Ascending aorta (tissue), 2 donors: ENCODE measurements around the gene CFAP20. TPM values are rescaled to one million over a fixed set of nuclear protein-coding genes. Genes with fewer than 3 reads are reported as not detected.

Experiments
- DNase-seq, 2 donors: peaks; one replicate each; pipeline ENCODE4 v3.0.0-alpha.2; 2019; ENCODE audit warnings: low spot score in 2 of 2
- H3K27ac ChIP-seq, 2 donors: fragments of 200-600 bp; sonication (generic); one replicate each; pipeline ENCODE4 v1.5.1; 2016 to 2017; ENCODE audit warnings: mild to moderate bottlenecking in 1 of 2
- H3K27me3 ChIP-seq: fragments of 200-600 bp; sonication (generic); one replicate; pipeline ENCODE4 v1.5.1; 2017
- H3K36me3 ChIP-seq, 2 donors: fragments of 200-600 bp; sonication (generic); one replicate each; pipeline ENCODE4 v1.5.1; 2016
- H3K4me1 ChIP-seq, 2 donors: fragments of 200-600 bp; sonication (generic); one replicate each; pipeline ENCODE4 v1.5.1; 2016 to 2017; ENCODE audit warnings: mild to moderate bottlenecking in 1 of 2
- H3K4me3 ChIP-seq, 2 donors: fragments of 200-600 bp; sonication (generic); one replicate each; pipeline ENCODE4 v1.5.1; 2016 to 2017; ENCODE audit warnings: mild to moderate bottlenecking in 1 of 2
- H3K9me3 ChIP-seq, 2 donors: fragments of 200-600 bp; sonication (generic); one replicate each; pipeline ENCODE4 v1.5.1; 2016
- intact Hi-C: fragments of 100-400 bp; cut with DNase I; formaldehyde crosslinking; loops from one replicate; pipeline ENCODE4 v1.15.1; 2023
- total RNA-seq: library from RNA; depleted of rRNA; stranded (reverse); fragments of >200 nt; gene quantifications from one replicate; pipeline ENCODE4 v1.1.0, GENCODE V29; 2016
- TF ChIP-seq, protein P1 (sequence below), 3 experiments: fragments of 200-600 bp in 2 of 3; fragments of 450-650 bp in 1 of 3; sonication (generic) in 2 of 3; IDR thresholded peaks; one replicate each; pipeline ENCODE4 v1.5.1; 2016 to 2019; ENCODE audit warnings: antibody characterized with exemption in 3 of 3, mild to moderate bottlenecking in 1 of 3, moderate library complexity in 1 of 3

CFAP20 gene
- total RNA-seq, 1 donor from 2014 or later, result 39.1 TPM

DNA sequence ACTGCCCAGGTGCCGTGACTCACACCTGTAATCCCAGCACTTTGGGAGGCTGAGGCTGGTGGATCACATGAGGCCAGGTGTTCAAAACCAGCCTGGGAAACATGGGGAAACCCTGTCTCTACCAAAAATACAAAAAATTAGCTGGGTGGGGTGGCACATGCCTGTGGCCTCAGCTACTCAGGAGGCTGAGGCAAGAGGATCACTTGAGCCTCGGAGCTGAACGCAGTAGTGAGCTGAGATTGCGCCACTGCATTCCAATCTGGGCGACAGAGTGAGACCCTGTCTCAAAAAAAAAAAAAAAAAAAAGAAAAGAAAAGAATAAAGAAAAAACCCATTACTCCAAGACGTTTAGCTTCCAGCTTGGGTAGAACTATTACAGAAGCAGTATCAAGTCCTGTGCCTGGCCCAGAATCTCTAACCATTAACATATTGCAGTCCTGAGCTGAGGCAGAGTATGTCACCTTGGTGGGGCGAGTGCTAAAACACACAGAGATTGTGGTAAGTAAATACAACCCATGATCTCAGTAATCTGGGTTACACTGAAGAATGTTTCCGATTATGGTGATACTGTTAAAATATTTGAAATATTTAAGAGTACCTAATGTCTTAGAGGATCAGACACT, 23.2 kb upstream of the CFAP20 start:
- no peak overlapping the region for H3K27ac ChIP-seq
- peaks cover 0 to under 1% of the 10 kb centered on the region in 2 donors for H3K36me3 ChIP-seq
- H3K4me1 ChIP-seq, result no peaks in the 10 kb centered on the region
- TF ChIP-seq, protein P1, sequence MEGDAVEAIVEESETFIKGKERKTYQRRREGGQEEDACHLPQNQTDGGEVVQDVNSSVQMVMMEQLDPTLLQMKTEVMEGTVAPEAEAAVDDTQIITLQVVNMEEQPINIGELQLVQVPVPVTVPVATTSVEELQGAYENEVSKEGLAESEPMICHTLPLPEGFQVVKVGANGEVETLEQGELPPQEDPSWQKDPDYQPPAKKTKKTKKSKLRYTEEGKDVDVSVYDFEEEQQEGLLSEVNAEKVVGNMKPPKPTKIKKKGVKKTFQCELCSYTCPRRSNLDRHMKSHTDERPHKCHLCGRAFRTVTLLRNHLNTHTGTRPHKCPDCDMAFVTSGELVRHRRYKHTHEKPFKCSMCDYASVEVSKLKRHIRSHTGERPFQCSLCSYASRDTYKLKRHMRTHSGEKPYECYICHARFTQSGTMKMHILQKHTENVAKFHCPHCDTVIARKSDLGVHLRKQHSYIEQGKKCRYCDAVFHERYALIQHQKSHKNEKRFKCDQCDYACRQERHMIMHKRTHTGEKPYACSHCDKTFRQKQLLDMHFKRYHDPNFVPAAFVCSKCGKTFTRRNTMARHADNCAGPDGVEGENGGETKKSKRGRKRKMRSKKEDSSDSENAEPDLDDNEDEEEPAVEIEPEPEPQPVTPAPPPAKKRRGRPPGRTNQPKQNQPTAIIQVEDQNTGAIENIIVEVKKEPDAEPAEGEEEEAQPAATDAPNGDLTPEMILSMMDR (IDR thresholded peaks at IDR 0.05), result no peak
- DNase-seq, result no peak
- no peaks in the 10 kb centered on the region for H3K9me3 ChIP-seq
- no peaks in the 10 kb centered on the region for H3K27me3 ChIP-seq
- intact Hi-C loops, result no loop called here
- no peak overlapping the region for H3K4me3 ChIP-seq

DNA sequence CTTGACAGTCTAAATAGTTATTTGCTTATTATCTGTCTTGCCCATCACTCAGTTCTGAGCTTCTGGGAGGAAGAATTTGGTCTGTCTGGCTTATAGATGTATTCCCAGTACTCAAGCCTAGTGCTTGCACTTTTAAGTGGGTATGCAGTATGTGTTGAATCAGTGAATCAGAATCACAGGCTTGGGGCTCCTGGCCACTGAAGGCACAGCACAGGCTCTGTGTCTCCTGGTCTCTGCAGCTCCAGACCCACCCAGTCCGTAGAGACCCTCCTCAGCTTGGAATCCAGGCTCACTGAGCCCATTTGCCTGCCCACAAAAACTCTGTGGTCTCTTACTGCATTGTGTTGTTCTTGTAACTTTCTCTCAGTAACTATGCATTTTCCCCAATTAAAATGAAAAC, 19.3 kb upstream of the CFAP20 start:
- no peak overlapping the region for H3K4me3 ChIP-seq
- intact Hi-C loops, result no loop called here
- TF ChIP-seq, protein P1 (IDR thresholded peaks at IDR 0.05), result no peak
- H3K9me3 ChIP-seq, result no peaks in the 10 kb centered on the region
- no peaks in the 10 kb centered on the region for H3K27me3 ChIP-seq
- H3K27ac ChIP-seq, result no peak overlapping the region
- no peaks in the 10 kb centered on the region for H3K4me1 ChIP-seq
- no peaks in the 10 kb centered on the region for H3K36me3 ChIP-seq
- DNase-seq, result no peak

DNA sequence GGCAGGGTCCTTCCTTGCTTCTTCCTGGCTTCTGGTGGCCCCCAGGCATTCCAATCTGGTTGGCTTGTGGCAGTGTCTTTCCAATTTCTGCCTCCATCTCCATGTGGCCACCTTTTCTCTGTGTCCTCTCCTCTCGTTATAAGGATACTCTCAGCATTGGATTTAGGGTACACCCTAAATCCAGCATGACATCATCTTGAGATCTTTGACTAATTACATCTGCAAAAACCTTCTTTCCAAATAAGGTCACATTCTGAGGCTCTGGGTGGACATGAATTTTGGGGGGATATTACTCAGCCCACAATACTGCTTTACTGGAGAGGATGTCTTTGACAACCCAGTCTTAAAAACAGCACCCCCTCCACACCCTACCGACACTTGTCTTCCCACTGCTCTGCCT, 18.9 kb upstream of the CFAP20 start:
- no peaks in the 10 kb centered on the region for H3K27me3 ChIP-seq
- H3K27ac ChIP-seq, result no peak overlapping the region
- no peaks in the 10 kb centered on the region for H3K36me3 ChIP-seq
- no peaks in the 10 kb centered on the region for H3K4me1 ChIP-seq
- H3K9me3 ChIP-seq, result no peaks in the 10 kb centered on the region
- intact Hi-C loops, result no loop called here
- no peak for DNase-seq
- no peak overlapping the region for H3K4me3 ChIP-seq
- TF ChIP-seq, protein P1 (IDR thresholded peaks at IDR 0.05), result no peak

DNA sequence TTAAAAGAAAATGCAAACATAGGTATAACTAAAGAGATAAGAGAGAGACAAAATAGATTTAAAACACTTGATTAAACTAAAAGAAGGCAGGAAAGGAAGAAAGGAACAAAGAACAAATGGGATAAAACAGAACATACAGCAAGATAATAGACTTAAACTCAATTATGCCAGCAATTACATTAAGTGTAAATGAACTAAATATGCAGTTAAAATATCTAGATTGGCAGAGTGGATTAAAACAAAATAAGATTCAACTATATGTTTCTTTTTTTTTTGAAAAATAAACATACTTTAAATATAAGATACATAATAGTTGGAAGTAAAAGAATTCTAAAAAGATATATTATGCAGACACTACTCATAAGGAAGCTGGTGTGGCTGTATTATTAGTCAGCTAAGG, 9.7 kb upstream of the CFAP20 start:
- Histone ChIP-seq H3K4me1 (no peaks in the 10 kb centered on the region), H3K4me3 (no peak overlapping the region), H3K36me3 (no peaks in the 10 kb centered on the region), H3K9me3 (no peaks in the 10 kb centered on the region), H3K27me3 (no peaks in the 10 kb centered on the region), H3K27ac (no peak overlapping the region)
- intact Hi-C loops, result no loop called here
- TF ChIP-seq, protein P1 (IDR thresholded peaks at IDR 0.05), result no peak
- DNase-seq, result no peak

DNA sequence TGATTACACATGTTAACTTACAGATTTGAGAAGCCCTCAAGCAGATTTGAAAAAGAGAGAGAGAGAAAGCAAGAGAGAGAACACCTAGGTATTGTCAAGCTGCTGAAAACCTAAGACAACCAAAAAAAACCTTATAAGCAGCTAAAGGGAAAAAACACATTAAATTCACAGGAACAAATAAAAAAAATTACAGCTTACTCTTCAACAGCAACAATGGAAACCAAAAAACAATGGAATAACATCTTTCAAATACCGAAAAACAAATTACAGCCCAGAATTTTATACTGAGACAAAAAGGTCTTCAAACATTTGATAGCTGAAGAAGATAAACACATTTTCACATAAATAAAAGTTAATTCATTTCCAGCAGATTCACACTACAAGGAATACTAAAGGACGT, 8.4 kb upstream of the CFAP20 start:
- no peak for DNase-seq
- no peaks in the 10 kb centered on the region for H3K27me3 ChIP-seq
- H3K4me3 ChIP-seq, result no peak overlapping the region
- no peaks in the 10 kb centered on the region for H3K9me3 ChIP-seq
- TF ChIP-seq, protein P1 (IDR thresholded peaks at IDR 0.05), result no peak
- H3K4me1 ChIP-seq, result no peaks in the 10 kb centered on the region
- no peak overlapping the region for H3K27ac ChIP-seq
- intact Hi-C loops, result no loop called here
- H3K36me3 ChIP-seq, result no peaks in the 10 kb centered on the region

DNA sequence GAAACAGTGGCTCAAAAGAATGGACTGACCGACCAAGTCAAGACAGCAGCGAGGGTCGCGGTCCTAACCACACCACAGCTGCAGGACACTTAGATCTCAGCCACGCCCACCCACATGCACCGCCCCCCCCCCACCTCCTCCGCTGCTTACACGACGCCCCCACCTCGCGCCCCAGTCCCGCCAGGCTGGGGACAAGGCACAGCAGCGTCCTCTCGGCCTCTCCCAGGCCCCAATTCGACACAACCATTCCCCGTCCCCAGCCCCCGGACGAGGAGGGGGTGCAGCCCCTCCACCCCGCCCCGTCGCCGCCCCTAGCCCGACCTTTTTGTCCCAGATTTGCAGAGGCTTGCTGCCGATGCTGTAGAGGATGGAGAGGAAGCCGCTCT, 477 bp downstream of the CFAP20 start:
- peak overlapping the region; percentile 93 to 99 for H3K4me3 ChIP-seq
- TF ChIP-seq, protein P1 (IDR thresholded peaks at IDR 0.05), result no peak
- H3K36me3 ChIP-seq, result no peaks in the 10 kb centered on the region
- intact Hi-C loops, result loop anchor here (1.0 to 5.0 kb wide), 8 partner anchors 69 to 591 kb away; partner anchors contain the start of genes CCDC102A, CSNK2A2, KATNB1 and KIFC3
- no peaks in the 10 kb centered on the region for H3K9me3 ChIP-seq
- H3K4me1 ChIP-seq, result peaks cover 17 to 33% of the 10 kb centered on the region in 2 donors
- peak overlapping the region; percentile 84 to 91 for H3K27ac ChIP-seq
- no peaks in the 10 kb centered on the region for H3K27me3 ChIP-seq
- DNase-seq, result no peak
